ENCODE results near the gene ITM2C. TPM values are rescaled to one million over a fixed set of nuclear protein-coding genes. Genes with fewer than 3 reads are reported as not detected.

The ITM2C gene
- total and polyA plus RNA-seq, 2 of the 13 experiments (the other 11 are each of a cell fraction or from before 2014, with no cell fraction given): 70.5 to 270 TPM

DNA sequence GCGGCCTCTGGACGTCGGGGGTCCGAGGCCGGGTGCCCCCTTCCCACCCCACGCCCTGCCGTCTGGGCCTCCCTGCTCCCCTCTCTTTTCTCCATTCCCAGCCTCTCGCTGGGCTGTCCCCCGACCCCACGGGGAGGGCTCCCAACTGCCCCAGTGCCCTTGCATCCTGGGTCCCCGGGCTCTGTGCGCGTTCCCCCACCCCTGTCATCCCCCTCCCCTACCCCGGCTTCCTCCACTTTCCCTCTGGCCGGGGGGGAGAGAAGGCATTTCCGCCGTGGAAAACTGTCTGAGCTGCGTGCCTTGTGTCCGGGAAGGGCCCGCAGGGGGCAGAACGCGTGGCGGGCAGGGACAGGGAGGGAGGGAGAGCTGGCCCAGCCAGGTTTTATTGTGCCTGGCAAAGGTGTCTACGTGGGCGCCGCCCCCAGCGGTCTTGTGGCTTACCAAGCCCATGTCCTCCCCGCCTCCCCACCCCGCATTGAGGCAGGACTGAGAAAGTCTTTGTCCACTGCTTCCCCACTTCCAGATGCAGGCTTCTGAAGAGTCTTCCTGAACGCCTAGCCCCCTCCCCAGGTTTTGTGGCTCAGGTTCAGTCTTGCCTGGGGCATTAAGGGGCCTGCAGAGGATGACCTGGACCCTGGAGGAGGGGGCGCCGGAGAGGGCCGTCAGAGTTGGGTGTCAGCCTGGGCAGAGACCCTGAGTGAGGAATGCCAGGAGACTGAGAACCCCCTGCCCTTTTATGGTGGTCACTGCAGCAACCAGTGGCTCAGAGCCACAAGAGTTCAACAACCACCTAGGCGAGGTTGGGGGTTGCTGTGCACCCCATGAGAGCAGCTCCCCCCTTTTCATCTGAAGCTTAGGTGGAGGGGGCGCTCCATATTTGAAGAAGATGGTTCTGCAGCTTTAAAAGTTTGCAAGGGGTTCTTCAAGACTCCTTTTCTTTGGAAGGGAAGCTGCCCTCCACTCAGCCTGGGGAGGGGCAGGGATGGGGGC, 1.3 kb downstream of the ITM2C start (continued):
- peak; percentile 23; the same call in 1 of the 2 replicates for TF ChIP-seq TFDP1 (CRISPR knock-in tag; IDR thresholded peaks at IDR 0.05; ENCODE audit: borderline replicate concordance)
- no peak for TF ChIP-seq EP300 (IDR thresholded peaks at IDR 0.05; ENCODE audit: low read depth in 2 of 2, low read length in 2 of 2)
- TF ChIP-seq EP300 (CRISPR knock-in tag; IDR thresholded peaks at IDR 0.05; ENCODE audit: borderline replicate concordance): no peak
- TF ChIP-seq SAFB2 (CRISPR knock-in tag; IDR thresholded peaks at IDR 0.05; ENCODE audit: borderline replicate concordance, low read depth): no peak
- 0 out of 2 replicates have a peak, but pooled peaks have one; percentile 18 for TF ChIP-seq ZSCAN25 (CRISPR knock-in tag; IDR thresholded peaks at IDR 0.05)
- TF ChIP-seq ZNF678 (CRISPR knock-in tag; IDR thresholded peaks at IDR 0.05): no peak
- peak; percentile 45; the same call in 1 of the 2 replicates for TF ChIP-seq NRL (CRISPR knock-in tag; IDR thresholded peaks at IDR 0.05; ENCODE audit: borderline replicate concordance)
- TF ChIP-seq MAX (IDR thresholded peaks at IDR 0.05): peak; percentile 48; the same call in 1 of the 2 replicates
- TF ChIP-seq RERE (CRISPR knock-in tag; IDR thresholded peaks at IDR 0.05; ENCODE audit: low read depth): no peak
- no peak for TF ChIP-seq ASH2L (IDR thresholded peaks at IDR 0.05; ENCODE audit: insufficient read length, low read depth, low read length)
- TF ChIP-seq PRPF4 (IDR thresholded peaks at IDR 0.05; ENCODE audit: low read depth, low read length, poor library complexity, severe bottlenecking): no peak
- no peak for TF ChIP-seq JUNB (CRISPR knock-in tag; IDR thresholded peaks at IDR 0.05; ENCODE audit: borderline replicate concordance)
- TF ChIP-seq ZBTB46 (CRISPR knock-in tag; IDR thresholded peaks at IDR 0.05; ENCODE audit: borderline replicate concordance): no peak
- TF ChIP-seq ZBTB25 (CRISPR knock-in tag; IDR thresholded peaks at IDR 0.05): no peak
- TF ChIP-seq, protein P1, sequence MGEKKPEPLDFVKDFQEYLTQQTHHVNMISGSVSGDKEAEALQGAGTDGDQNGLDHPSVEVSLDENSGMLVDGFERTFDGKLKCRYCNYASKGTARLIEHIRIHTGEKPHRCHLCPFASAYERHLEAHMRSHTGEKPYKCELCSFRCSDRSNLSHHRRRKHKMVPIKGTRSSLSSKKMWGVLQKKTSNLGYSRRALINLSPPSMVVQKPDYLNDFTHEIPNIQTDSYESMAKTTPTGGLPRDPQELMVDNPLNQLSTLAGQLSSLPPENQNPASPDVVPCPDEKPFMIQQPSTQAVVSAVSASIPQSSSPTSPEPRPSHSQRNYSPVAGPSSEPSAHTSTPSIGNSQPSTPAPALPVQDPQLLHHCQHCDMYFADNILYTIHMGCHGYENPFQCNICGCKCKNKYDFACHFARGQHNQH (CRISPR knock-in tag; IDR thresholded peaks at IDR 0.05): no peak
- TF ChIP-seq NFYB (CRISPR knock-in tag; IDR thresholded peaks at IDR 0.05): no peak
